MM.1S (cell line): ENCODE data around the gene OLFML2A.

Source experiments
- DNase-seq: peaks from one replicate; pipeline ENCODE4 v3.0.0-alpha.2; 2015
- H2AFZ ChIP-seq: fragments of 300-600 bp; sonication (generic); 2 replicates; pipeline ENCODE4 v1.6.0; 2016; ENCODE audit warnings: antibody characterized with exemption, low read length
- H3F3A ChIP-seq: fragments of 300-600 bp; sonication (generic); 2 replicates; pipeline ENCODE4 v1.6.1; 2016; ENCODE audit warnings: mild to moderate bottlenecking, antibody characterized with exemption, low read length, moderate library complexity, mixed read lengths; ENCODE audit not compliant: insufficient read depth
- H3K27ac ChIP-seq: fragments of 300-600 bp; sonication (generic); 2 replicates; pipeline ENCODE4 v1.5.1; 2016; ENCODE audit warnings: mild to moderate bottlenecking, low read length
- H3K27me3 ChIP-seq: fragments of 300-600 bp; sonication (generic); replicated peaks from 2 replicates; pipeline ENCODE4 v1.6.0; 2016; ENCODE audit warnings: low read length; ENCODE audit not compliant: insufficient read depth
- H3K36me3 ChIP-seq: fragments of 300-600 bp; sonication (generic); replicated peaks from 2 replicates; pipeline ENCODE4 v1.6.1; 2016; ENCODE audit warnings: mild to moderate bottlenecking, low read length, mixed read lengths; ENCODE audit not compliant: insufficient read depth
- H3K4me1 ChIP-seq: fragments of 300-600 bp; sonication (generic); 2 replicates; pipeline ENCODE4 v1.6.1; 2016; ENCODE audit warnings: low read length, mixed read lengths
- H3K4me2 ChIP-seq: fragments of 300-600 bp; sonication (generic); 2 replicates; pipeline ENCODE4 v1.6.0; 2016; ENCODE audit warnings: low read depth, low read length
- H3K4me3 ChIP-seq: fragments of 300-600 bp; sonication (generic); 2 replicates; pipeline ENCODE4 v1.5.1; 2016; ENCODE audit warnings: low read length, mixed read lengths
- H3K79me2 ChIP-seq: fragments of 300-600 bp; sonication (generic); 2 replicates; pipeline ENCODE4 v1.6.1; 2016; ENCODE audit warnings: mixed run types, low read length, mixed read lengths
- H3K9ac ChIP-seq: fragments of 300-600 bp; sonication (generic); 2 replicates; pipeline ENCODE4 v1.6.1; 2016; ENCODE audit warnings: low read length, mixed read lengths
- H3K9me2 ChIP-seq: fragments of 300-600 bp; sonication (generic); replicated peaks from 2 replicates; pipeline ENCODE4 v1.6.1; 2016; ENCODE audit warnings: mild to moderate bottlenecking, low read length, mixed read lengths; ENCODE audit not compliant: insufficient read depth
- H3K9me3 ChIP-seq: fragments of 300-600 bp; sonication (generic); replicated peaks from 2 replicates; pipeline ENCODE4 v1.6.1; 2016; ENCODE audit warnings: mild to moderate bottlenecking, low read length, mixed read lengths; ENCODE audit not compliant: insufficient read depth
- H4K20me1 ChIP-seq: fragments of 300-600 bp; sonication (generic); 2 replicates; pipeline ENCODE4 v1.6.1; 2016; ENCODE audit warnings: mild to moderate bottlenecking, low read length, moderate library complexity, mixed read lengths; ENCODE audit not compliant: insufficient read depth
- CTCF ChIP-seq: fragments of 300-600 bp; sonication (generic); IDR thresholded peaks from 2 replicates; pipeline ENCODE4 v1.5.1; 2016; ENCODE audit warnings: antibody characterized with exemption, low read length, mixed read lengths
- EZH2 ChIP-seq: fragments of 300-600 bp; sonication (generic); optimal IDR thresholded peaks from 2 replicates; pipeline ENCODE3; 2017; ENCODE audit warnings: low read depth, mild to moderate bottlenecking, antibody characterized with exemption, low read length, mixed read lengths
- EZH2phosphoT487 ChIP-seq: fragments of 300-600 bp; sonication (generic); IDR thresholded peaks from 2 replicates; pipeline ENCODE4 v1.6.1; 2018; ENCODE audit warnings: antibody characterized with exemption, low read length

The OLFML2A gene

GRCh38 chr9:124766326-124766725 lies 10.6 kb upstream of the OLFML2A start:
- Histone ChIP-seq H3K27ac (no peak overlapping the region), H3K4me1 (0 out of 2 replicates have a peak, but pooled peaks cover 5% of the 10 kb centered on the region), H3K4me2 (no peak overlapping the region), H3K36me3 (no peaks in the 10 kb centered on the region), H2AFZ (no peak overlapping the region), H3F3A (peaks cover 12% of the 10 kb centered on the region; the same call in 1 of the 2 replicates), H4K20me1 (no peaks in the 10 kb centered on the region), H3K27me3 (no peaks in the 10 kb centered on the region), H3K9ac (no peak overlapping the region), H3K4me3 (no peak overlapping the region), H3K79me2 (peaks cover 11% of the 10 kb centered on the region), H3K9me3 (no peaks in the 10 kb centered on the region), H3K9me2 (no peaks in the 10 kb centered on the region)
- no peak for DNase-seq
- TF ChIP-seq CTCF (no peak), EZH2 (no peak), EZH2phosphoT487 (no peak)

- Histone ChIP-seq H3K27ac (no peak overlapping the region), H4K20me1 (no peaks in the 10 kb centered on the region), H3K36me3 (no peaks in the 10 kb centered on the region), H3K79me2 (peaks cover 11% of the 10 kb centered on the region), H3F3A (peaks cover 12% of the 10 kb centered on the region; the same call in 1 of the 2 replicates), H3K4me2 (no peak overlapping the region), H3K27me3 (no peaks in the 10 kb centered on the region), H3K4me3 (no peak overlapping the region), H3K9me3 (no peaks in the 10 kb centered on the region), H3K9me2 (no peaks in the 10 kb centered on the region), H2AFZ (no peak overlapping the region), H3K9ac (no peak overlapping the region), H3K4me1 (0 out of 2 replicates have a peak, but pooled peaks cover 5% of the 10 kb centered on the region)
- peak; percentile 27 for DNase-seq
- no peak for TF ChIP-seq EZH2phosphoT487
- TF ChIP-seq CTCF = peak; percentile 39
- no peak for TF ChIP-seq EZH2
Measured at GRCh38 chr9:124766815-124767554, 9.9 kb upstream of the OLFML2A start.

GRCh38 chr9:124767821-124768220 lies 9.1 kb upstream of the OLFML2A start:
- H3K4me1 ChIP-seq = 0 out of 2 replicates have a peak, but pooled peaks cover 5% of the 10 kb centered on the region
- H3K4me3 ChIP-seq = no peak overlapping the region
- TF ChIP-seq EZH2 = no peak
- no peak for TF ChIP-seq EZH2phosphoT487
- no peak for TF ChIP-seq CTCF

More at GRCh38 chr9:124767821-124768220, 9.1 kb upstream of the OLFML2A start:
- peaks cover 12% of the 10 kb centered on the region; the same call in 1 of the 2 replicates for H3F3A ChIP-seq
- no peaks in the 10 kb centered on the region for H3K9me3 ChIP-seq
- H3K27me3 ChIP-seq = no peaks in the 10 kb centered on the region
- H4K20me1 ChIP-seq = no peaks in the 10 kb centered on the region
- H3K9me2 ChIP-seq = no peaks in the 10 kb centered on the region
- no peak overlapping the region for H3K4me2 ChIP-seq
- no peak for DNase-seq
- H3K79me2 ChIP-seq = peaks cover 11% of the 10 kb centered on the region
- H3K27ac ChIP-seq = no peak overlapping the region
- H2AFZ ChIP-seq = no peak overlapping the region
- H3K9ac ChIP-seq = no peak overlapping the region
- no peaks in the 10 kb centered on the region for H3K36me3 ChIP-seq
